GM20000 (cell line): Measurements from ENCODE around the gene ADARB2.

Experiments
- DNase-seq: peaks from one replicate; pipeline ENCODE4 v3.0.0; 2012; ENCODE audit warnings: low spot score
- TF ChIP-seq, protein P1 (sequence below): IDR thresholded peaks from 2 replicates; pipeline ENCODE4 v1.5.1; 2012; ENCODE audit warnings: mild to moderate bottlenecking, control low read depth; ENCODE audit errors: extremely low read depth, missing control alignments

The ADARB2 gene

DNA sequence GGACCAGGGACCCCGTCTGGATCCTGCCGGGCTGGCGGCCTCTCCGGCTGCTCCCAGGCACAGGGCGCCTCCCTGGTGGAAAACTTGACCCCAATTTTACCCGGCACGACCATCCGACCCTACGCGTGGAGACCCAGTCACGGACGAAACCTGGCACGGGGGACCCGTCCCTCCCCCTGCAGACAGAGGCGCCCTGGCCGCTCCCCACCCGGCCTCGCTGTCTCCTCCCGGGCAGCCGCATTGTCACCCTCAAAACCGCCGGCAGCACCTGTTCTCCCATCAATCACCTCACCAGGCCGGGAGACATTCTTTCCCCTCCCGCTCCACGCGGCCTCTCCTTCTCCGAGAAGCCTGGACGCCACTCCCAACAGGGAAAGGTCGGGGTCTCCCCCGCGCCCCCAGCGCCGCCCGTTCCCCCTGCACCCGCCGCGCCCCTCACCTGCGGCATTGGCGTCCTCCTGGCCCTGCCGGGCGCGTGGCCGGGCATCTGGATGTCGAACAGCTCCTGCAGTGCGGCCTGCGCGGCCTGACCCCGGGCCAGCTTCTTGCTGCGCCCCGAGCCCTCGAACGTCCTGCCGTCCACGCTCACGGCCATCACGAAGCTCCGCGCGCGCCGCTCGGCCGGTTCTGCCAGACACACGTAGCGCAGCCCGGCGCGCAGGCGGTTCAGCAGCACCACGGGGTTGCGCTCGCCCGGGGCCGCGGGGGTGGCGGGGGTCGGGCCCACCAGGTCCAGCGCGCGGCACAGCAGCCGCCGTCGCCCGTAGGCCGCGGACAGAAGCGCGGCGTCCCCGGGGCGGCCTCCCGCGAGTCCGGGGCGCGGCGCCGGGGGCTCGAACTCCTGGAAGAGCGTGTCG is 374.5 kb downstream of the ADARB2 start:
- DNase-seq: no peak
- TF ChIP-seq, protein P1, sequence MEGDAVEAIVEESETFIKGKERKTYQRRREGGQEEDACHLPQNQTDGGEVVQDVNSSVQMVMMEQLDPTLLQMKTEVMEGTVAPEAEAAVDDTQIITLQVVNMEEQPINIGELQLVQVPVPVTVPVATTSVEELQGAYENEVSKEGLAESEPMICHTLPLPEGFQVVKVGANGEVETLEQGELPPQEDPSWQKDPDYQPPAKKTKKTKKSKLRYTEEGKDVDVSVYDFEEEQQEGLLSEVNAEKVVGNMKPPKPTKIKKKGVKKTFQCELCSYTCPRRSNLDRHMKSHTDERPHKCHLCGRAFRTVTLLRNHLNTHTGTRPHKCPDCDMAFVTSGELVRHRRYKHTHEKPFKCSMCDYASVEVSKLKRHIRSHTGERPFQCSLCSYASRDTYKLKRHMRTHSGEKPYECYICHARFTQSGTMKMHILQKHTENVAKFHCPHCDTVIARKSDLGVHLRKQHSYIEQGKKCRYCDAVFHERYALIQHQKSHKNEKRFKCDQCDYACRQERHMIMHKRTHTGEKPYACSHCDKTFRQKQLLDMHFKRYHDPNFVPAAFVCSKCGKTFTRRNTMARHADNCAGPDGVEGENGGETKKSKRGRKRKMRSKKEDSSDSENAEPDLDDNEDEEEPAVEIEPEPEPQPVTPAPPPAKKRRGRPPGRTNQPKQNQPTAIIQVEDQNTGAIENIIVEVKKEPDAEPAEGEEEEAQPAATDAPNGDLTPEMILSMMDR: no peak

DNA sequence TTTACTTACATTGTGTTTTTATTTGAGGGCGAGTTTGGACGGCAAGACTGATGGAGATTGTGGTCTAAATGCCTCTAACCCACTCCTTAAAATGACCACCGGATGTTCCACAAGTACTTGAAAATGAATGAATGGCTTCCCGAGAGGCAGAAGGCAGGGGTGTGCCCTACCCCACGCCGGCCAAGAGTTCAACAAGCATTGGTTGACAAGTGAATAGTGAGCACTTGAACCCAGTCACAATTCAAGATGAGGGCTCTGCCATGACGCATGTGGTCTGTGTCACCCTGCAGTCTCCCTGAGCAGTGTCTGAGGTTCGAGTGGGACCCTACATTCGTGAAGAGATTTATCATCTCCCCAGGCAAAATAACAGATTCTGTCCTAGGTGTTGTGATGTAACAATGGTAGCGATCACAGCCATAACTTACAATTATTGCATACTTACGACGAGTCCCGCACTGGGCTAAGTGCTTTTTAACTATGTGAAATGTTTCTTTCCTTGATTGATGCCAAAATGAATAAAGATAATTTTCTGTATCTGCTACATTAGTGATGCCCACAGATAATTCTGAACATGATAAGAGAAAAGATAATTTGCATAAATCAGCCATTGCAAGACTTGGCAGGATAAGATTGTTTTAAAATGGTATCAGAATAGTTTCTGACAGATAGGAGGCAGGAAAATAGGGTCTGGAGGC is 375.8 kb downstream of the ADARB2 start:
- TF ChIP-seq, protein P1: no peak
- DNase-seq: no peak

DNA sequence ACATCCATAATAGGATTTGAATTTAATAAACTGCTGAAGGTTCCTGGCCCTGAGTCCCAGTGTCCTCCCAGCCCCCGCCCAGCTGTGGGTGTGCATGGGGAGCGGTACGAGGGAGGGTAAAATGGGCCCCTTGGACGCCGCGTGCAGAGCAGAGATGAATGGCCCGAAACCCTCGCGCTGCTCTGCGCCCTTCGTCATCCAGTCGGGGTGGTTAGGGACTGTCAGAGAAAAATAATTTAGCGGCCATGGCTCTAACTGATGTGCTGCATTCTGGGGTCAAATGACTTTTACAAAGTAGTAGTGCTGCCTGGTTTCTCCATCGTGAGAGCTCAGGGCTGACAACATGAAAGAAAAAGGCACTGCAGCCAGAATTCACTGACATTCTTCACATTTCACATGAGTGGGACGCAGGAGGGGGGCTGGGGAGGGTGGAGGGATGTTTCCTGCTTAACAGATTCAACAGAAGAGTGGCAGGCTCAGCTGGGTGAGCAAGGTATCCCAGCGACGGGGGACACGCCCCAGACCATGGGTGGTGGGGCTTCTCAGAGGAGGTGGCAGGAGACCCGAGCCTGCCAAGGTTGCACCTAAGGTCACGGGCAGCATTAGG is 376.7 kb downstream of the ADARB2 start:
- DNase-seq: no peak
- TF ChIP-seq, protein P1: no peak

DNA sequence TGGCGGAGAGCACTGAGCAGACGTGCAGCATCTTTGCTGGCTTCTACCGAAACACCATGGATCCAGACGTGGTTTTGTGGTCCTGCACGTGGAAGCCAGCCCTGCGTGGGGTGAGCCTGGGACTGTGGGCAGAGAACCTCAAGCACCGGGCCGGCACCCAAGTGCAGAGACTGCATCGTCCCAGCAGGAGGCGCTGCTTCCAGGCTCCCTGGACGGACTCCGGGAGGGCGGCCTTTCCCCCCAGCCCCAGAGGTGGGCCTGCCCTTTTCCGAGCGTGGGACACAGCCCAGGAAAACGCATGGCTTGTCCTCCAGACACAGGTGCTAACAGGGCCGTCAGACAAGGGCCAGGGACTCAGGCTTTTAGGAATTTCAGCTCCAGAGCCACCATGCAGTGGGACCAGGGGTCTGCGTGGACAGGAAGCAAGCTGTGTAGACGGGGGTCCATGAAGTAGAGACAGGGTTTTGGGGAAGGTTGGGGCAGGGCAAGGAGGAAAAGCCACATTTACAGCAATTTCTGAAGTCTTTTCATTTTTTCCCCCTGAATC is 377.2 kb downstream of the ADARB2 start:
- no peak for DNase-seq

DNA sequence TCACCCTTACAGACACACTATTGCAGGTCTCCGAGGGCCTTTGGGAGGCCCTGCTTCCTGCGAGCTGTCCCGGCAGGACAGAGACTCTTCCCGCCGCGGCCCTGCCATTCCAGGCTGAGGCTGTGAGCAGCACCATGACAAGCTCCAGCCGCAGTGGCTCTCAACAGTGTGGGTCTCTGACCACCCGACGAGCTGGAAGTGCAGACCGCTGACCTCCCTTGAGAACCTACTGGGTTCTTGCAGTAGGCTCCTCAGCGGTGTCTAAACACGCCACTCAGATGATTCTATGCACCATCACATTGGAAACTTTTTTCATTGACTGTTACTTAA is 377.7 kb downstream of the ADARB2 start:
- no peak for DNase-seq
- TF ChIP-seq, protein P1: no peak

More for the DNA sequence above, 377.2 kb downstream of the ADARB2 start:
- TF ChIP-seq, protein P1: no peak

DNA sequence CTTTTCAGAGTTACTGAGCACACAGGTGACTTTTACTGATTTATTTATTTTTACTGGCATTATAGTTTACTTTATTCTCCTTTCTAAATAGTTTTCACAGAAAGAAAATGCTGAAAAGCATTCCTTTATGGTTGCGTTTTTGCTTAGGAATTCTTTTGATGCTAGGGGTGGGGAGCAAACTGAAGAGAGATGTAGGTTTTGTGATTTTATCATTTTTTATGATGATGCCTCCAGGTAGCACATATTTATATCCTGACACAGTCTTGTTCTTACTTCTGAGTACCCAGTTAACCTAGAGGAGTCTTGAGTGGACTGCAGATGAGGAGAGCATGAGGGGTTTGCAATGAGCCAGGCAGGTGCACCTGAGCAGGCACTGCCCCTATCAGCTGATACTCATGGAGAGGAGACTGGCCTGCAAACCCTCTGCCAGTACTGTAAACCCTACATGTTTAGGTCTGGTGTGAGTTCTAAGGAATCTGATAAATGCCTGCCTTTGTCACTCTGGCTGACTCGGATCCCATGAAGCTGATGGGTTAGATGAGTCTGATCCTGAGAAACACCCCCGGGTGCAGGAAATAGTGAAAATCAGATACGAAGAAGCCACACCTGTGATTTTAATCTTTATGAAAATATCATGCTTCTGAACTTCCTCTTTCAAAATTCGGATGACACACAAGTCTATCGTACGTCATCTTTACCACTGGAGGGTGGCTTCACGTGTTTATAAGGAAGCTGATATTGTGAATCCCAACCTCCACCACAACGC is 378.3 kb downstream of the ADARB2 start:
- TF ChIP-seq, protein P1: no peak

More for the DNA sequence above, 378.3 kb downstream of the ADARB2 start:
- DNase-seq: no peak
